Suppressor macrophage treated with lipopolysaccharide for 4 hours (primary cell): ENCODE results near the gene PCDHGB5.
"Not testable (repeated sequence)": the region's sequence is repeated elsewhere in the genome, so short reads cannot be mapped to it uniquely, and the experiment has no call there.

ENCODE experiments used
- DNase-seq: peaks from one replicate; pipeline ENCODE4 v3.0.0-alpha.2; 2020

Gene PCDHGB5

DNA sequence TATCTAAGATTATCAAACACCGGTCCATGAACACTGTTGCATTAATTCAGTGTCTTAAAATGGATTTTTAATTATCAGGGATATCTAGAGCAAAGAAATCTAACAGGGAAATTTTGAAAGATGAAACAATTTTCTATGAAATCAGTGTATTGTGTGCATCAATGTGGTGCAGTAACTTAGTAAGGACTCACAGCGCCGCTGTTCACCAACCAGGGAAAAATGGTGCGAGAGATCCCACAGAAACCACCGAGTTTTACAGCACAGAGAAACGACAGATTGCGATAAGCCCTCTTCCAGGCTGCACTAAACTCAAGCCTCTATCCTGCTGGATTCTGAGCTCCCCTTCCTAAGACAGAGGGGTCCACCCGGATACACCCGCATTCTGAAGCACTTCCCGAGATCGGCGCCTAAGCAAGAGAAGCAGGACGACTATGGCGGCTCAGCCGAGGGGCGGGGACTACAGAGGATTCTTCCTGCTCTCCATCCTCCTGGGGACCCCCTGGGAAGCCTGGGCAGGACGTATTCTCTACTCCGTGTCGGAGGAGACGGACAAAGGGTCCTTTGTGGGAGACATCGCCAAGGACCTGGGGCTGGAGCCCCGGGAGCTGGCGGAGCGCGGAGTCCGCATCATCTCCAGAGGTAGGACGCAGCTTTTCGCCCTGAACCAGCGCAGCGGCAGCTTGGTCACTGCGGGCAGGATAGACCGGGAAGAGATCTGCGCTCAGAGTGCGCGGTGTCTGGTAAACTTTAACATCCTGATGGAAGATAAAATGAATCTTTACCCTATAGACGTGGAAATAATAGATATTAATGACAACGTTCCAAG, 15.1 kb upstream of the PCDHGB5 start, which contains the start of gene PCDHGA7:
Gene PCDHGA7 (plus strand): TSS at position 274 of the 826 bp plus-strand sequence. CDS start 158 bp downstream, at position 432.
- no peak for DNase-seq

DNA sequence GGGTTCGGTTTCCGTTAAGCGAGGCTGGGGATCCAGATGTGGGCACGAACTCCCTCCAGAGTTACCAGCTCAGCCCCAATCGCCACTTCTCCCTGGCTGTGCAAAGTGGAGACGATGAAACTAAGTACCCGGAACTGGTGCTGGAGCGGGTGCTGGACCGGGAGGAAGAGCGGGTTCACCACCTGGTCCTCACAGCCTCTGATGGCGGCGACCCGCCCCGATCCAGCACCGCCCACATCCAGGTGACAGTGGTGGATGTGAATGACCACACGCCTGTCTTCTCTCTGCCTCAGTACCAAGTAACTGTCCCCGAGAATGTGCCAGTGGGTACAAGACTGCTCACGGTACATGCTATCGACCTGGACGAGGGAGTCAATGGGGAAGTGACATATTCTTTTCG, 14.4 kb upstream of the PCDHGB5 start:
- DNase-seq, result no peak

DNA sequence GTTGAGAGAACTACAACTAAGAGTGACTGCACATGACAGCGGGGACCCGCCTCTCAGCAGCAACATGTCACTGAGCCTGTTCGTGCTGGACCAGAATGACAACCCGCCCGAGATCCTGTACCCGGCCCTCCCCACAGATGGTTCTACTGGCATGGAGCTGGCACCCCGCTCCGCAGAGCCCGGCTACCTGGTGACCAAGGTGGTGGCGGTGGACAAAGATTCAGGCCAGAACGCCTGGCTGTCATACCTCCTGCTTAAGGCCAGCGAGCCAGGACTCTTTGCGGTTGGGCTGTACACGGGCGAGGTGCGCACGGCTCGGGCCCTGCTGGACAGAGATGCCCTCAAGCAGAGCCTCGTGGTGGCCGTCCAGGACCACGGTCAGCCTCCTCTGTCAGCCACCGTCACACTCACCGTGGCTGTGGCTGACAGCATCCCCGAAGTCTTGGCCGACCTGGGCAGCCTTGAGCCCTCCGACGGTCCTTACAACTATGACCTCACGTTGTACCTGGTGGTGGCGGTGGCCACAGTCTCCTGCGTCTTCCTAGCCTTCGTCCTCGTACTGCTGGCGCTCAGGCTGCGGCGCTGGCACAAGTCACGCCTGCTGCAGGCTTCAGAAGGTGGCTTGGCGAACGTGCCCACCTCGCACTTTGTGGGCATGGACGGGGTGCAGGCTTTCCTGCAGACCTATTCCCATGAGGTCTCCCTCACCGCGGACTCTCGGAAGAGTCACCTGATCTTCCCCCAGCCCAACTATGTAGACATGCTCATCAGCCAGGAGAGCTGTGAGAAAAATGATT, 13.1 kb upstream of the PCDHGB5 start:
- DNase-seq, result no peak

DNA sequence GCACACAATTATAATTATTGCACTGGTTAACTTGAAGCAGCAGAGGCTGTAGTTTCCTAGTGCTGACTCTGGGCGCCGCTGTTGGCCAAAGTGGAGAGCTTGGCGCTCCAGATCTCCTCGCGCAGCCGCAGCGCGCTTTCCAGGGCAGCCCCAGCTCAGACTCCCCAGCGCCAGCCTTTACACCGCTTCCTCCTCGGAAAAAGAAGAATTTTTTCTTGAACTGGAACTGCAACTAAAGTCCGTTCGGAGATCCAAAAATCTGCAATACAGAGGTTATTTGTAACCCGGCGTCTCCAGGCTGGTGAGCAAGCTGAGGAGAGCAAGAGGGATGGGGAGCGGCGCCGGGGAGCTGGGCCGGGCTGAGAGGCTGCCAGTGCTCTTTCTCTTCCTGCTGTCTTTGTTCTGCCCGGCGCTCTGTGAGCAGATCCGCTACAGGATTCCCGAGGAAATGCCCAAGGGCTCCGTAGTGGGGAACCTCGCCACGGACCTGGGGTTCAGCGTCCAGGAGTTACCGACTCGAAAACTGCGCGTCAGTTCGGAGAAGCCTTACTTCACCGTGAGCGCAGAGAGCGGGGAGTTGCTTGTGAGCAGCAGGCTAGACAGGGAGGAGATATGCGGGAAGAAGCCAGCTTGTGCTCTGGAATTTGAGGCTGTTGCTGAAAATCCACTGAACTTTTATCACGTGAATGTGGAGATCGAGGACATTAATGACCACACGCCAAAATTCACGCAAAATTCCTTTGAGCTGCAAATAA, 10.0 kb upstream of the PCDHGB5 start, which contains the start of gene PCDHGB4:
Gene PCDHGB4 (plus strand): TSS at position 142 of the 755 bp plus-strand sequence. CDS start 187 bp downstream, at position 329.
- DNase-seq, result peak; percentile 29

DNA sequence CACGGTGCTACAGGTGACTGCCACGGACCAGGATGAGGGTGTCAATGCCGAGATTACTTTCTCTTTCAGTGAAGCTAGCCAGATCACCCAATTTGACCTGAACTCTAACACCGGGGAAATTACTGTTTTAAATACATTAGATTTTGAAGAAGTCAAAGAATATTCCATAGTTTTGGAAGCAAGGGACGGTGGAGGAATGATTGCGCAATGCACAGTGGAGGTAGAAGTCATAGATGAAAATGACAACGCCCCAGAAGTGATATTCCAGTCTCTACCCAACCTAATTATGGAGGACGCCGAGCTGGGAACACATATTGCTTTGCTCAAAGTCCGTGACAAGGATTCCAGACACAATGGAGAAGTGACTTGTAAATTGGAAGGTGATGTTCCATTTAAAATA, 9.1 kb upstream of the PCDHGB5 start:
- no peak for DNase-seq

DNA sequence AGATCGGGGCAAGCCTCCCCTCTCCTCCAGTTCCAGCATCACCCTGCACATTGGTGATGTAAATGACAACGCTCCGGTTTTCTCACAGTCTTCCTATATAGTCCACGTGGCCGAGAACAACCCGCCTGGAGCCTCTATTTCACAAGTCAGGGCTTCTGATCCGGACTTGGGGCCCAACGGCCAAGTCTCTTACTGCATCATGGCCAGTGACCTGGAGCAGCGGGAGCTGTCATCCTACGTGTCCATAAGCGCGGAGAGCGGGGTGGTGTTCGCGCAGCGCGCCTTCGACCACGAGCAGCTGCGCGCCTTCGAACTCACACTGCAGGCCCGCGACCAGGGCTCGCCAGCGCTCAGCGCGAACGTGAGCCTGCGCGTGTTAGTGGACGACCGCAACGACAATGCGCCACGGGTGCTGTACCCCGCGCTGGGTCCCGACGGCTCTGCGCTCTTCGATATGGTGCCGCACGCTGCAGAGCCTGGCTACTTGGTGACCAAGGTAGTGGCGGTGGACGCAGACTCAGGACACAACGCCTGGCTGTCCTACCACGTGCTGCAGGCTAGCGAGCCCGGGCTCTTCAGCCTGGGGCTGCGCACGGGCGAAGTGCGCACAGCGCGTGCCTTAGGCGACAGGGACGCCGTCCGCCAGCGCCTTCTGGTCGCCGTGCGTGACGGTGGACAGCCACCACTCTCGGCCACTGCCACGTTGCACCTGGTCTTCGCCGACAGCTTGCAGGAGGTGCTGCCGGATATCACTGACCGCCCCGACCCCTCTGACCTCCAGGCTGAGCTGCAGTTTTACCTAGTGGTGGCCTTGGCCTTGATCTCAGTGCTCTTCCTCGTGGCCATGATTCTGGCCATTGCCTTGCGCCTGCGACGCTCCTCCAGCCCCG, 8.3 kb upstream of the PCDHGB5 start:
- no peak for DNase-seq

DNA sequence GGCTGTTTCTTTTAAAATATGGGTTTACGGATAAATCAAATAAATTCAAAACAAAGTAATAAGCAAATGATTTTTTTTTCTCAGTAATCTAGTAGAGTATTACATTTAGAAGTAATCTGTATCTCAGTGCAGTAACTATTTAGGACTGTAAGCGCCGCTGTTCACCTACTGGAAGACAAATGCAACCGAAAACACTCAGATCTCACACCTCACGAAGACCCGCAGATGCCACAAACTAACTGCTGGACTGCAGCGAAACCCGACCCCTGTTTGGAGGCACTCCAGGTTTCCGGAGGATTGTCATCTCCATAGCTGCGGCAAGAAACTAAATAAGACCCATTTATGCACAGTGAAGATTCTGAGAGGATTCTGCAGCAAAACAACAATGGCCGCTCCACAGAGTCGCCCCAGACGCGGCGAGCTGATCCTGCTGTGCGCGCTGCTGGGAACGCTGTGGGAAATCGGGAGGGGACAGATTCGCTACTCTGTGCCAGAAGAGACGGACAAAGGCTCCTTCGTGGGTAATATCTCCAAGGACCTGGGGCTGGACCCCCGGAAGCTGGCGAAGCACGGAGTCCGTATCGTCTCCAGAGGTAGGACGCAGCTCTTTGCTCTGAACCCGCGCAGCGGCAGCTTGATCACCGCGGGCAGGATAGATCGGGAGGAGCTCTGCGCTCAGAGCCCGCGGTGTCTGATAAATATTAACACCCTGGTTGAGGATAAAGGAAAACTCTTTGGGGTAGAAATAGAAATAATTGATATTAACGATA, 5.1 kb upstream of the PCDHGB5 start, which contains the start of gene PCDHGA8:
Gene PCDHGA8 (plus strand): TSS at position 205 of the 770 bp plus-strand sequence. CDS start 181 bp downstream, at position 386.
- DNase-seq, result no peak

DNA sequence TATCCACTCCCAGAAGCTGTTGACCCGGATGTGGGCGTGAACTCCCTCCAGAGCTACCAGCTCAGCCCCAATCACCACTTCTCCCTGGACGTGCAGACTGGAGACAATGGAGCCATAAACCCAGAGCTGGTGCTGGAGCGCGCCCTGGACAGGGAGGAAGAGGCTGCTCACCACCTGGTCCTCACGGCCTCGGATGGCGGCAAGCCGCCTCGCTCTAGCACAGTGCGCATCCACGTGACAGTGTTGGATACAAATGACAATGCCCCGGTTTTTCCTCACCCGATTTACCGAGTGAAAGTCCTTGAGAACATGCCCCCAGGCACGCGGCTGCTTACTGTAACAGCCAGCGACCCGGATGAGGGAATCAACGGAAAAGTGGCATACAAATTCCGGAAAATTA, 4.5 kb upstream of the PCDHGB5 start:
- no peak for DNase-seq

DNA sequence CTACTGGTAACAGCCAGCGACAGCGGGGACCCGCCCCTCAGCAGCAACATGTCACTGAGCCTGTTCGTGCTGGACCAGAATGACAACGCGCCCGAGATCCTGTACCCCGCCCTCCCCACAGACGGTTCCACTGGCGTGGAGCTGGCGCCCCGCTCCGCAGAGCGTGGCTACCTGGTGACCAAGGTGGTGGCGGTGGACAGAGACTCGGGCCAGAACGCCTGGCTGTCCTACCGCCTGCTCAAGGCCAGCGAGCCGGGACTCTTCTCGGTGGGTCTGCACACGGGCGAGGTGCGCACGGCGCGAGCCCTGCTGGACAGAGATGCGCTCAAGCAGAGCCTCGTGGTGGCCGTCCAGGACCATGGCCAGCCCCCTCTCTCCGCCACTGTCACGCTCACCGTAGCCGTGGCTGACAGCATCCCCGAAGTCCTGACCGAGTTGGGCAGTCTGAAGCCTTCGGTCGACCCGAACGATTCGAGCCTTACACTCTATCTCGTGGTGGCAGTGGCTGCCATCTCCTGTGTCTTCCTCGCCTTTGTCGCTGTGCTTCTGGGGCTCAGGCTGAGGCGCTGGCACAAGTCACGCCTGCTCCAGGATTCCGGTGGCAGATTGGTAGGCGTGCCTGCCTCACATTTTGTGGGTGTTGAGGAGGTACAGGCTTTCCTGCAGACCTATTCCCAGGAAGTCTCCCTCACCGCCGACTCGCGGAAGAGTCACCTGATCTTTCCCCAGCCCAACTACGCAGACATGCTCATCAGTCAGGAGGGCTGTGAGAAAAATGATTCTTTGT, 3.2 kb upstream of the PCDHGB5 start:
- DNase-seq, result not testable (repeated sequence)

DNA sequence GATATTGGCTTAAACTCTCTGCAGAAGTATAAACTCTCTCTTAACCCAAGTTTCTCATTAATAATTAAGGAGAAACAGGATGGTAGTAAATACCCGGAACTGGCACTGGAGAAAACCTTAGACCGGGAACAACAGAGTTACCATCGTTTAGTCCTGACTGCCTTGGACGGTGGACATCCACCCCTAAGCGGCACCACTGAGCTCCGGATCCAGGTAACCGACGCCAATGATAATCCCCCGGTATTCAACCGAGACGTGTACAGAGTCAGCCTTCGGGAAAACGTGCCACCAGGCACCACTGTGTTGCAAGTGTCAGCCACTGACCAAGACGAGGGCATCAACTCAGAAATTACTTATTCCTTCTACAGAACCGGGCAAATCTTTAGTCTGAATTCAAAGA, 861 bp downstream of the PCDHGB5 start:
- no peak for DNase-seq

DNA sequence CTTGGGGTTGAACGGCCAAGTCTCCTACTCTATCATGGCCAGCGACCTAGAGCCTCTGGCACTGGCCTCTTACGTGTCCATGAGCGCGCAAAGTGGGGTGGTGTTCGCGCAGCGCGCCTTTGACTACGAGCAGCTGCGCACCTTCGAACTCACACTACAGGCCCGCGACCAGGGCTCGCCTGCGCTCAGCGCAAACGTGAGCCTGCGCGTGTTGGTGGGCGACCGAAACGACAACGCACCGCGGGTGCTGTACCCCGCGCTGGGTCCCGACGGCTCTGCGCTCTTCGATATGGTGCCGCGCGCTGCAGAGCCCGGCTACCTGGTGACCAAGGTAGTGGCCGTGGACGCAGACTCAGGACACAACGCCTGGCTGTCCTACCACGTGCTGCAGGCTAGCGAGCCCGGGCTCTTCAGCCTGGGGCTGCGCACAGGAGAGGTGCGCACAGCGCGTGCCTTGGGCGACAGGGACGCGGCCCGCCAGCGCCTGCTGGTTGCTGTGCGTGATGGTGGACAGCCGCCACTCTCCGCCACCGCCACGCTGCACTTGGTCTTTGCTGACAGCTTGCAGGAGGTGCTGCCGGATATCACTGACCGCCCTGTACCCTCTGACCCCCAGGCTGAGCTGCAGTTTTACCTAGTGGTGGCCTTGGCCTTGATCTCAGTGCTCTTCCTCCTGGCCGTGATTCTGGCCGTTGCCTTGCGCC, 2.0 kb downstream of the PCDHGB5 start:
- DNase-seq, result no peak

DNA sequence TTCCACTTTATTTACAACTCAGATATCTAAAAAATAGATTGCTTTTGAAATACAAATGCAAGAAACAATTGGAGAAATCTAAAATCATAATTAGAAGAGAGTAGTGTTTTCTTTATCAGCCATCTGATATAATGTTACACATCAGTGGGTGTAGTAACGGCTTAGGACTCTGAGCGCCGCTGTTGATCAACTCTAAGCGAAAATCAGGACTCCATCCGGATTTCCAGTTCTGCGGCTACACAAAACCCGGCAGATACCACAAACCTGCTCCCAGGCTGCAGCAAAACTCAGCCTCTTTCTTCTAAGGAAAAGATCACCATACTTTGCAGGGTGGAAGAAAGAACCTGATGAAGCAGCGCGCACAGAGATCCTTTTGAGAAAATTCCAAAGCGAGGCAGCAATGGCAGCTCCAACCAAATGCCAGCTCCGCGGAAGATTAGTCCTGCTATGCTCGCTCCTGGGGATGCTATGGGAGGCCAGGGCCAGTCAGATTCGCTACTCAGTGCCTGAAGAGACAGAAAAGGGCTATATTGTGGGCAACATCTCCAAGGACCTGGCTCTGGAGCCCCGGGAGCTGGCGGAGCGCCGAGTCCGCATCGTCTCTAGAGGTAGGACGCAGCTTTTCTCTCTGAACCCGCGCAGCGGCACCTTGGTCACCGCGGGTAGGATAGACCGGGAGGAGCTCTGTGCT, 5.0 kb downstream of the PCDHGB5 start, which contains the start of gene PCDHGA9:
Gene PCDHGA9 (plus strand): TSS at position 226 of the 691 bp plus-strand sequence. CDS start 175 bp downstream, at position 401.
- DNase-seq, result peak; percentile 26

DNA sequence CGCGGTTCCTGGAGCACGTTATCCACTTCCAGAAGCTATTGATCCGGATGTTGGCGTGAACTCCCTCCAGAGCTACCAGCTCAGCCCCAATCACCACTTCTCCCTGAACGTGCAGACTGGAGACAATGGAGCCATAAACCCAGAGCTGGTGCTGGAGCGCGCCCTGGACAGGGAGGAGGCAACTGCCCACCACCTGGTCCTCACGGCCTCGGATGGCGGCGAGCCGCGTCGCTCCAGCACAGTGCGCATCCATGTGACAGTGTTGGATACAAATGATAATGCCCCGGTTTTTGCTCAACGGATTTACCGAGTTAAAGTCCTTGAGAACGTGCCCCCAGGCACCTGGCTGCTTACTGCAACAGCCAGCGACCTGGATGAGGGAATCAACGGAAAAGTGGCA, 5.6 kb downstream of the PCDHGB5 start:
- no peak for DNase-seq

DNA sequence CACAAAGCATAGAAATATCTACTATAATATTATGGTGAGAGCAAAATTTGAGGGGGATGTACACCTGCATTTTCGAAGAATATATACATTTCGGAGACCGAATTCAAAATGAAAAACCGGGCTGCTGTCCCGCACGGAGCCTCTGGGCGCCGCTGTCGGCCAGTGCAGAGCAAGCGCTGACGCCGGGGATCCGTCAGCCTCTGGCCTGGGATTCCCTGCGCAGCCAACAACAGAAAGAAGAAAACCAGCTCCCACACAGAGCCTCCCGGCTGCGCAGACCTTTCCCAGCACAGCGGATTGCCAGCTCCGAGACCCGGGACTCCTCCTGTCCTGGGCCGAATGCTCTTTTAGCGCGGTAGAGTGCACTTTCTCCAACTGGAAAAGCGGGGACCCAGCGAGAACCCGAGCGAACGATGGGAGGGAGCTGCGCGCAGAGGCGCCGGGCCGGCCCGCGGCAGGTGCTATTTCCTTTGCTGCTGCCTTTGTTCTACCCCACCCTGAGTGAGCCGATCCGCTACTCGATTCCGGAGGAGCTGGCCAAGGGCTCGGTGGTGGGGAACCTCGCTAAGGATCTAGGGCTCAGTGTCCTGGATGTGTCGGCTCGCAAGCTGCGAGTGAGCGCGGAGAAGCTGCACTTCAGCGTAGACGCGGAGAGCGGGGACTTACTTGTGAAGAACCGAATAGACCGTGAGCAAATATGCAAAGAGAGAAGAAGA, 10.2 kb downstream of the PCDHGB5 start, which contains the start of gene PCDHGB6:
Gene PCDHGB6 (plus strand): TSS at position 232 of the 716 bp plus-strand sequence. CDS start 182 bp downstream, at position 414.
- DNase-seq, result peak; percentile 57

DNA sequence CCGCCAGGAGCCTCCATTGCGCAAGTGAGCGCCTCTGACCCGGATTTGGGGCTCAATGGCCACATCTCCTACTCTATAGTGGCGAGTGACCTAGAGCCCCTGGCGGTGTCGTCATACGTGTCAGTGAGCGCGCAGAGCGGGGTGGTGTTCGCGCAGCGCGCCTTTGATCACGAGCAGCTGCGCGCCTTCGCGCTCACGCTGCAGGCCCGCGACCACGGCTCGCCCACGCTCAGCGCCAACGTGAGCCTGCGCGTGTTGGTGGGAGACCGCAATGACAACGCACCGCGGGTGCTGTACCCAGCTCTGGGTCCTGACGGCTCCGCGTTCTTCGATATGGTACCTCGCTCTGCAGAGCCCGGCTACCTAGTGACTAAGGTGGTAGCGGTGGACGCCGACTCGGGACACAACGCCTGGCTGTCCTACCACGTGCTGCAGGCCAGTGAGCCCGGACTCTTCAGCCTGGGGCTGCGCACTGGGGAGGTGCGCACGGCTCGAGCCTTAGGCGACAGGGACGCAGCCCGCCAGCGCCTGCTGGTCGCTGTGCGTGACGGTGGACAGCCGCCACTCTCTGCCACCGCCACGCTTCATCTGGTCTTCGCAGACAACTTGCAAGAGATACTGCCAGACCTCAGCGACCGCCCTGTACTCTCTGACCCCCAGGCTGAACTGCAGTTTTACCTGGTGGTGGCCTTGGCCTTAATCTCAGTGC, 12.0 kb downstream of the PCDHGB5 start:
- no peak for DNase-seq

DNA sequence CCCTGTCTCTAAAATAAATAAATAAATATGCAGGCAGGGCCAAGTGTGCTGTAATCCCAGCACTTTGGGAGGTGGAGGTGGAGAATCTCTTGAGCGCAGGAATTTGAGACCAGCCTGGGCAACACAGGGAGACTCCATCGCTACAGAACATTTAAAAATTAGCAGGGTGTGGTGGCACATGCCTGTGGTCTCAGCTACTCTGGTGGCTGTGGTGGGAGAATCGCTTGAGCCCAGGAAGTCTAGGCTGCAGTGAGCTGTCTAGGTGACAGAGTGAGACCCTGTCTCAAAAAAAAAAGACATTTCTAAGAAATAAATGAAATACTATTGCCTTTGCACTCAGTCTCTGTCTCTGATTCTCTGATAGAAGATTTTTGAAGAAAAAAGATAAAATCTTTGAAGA, 13.8 kb downstream of the PCDHGB5 start:
- DNase-seq, result no peak

DNA sequence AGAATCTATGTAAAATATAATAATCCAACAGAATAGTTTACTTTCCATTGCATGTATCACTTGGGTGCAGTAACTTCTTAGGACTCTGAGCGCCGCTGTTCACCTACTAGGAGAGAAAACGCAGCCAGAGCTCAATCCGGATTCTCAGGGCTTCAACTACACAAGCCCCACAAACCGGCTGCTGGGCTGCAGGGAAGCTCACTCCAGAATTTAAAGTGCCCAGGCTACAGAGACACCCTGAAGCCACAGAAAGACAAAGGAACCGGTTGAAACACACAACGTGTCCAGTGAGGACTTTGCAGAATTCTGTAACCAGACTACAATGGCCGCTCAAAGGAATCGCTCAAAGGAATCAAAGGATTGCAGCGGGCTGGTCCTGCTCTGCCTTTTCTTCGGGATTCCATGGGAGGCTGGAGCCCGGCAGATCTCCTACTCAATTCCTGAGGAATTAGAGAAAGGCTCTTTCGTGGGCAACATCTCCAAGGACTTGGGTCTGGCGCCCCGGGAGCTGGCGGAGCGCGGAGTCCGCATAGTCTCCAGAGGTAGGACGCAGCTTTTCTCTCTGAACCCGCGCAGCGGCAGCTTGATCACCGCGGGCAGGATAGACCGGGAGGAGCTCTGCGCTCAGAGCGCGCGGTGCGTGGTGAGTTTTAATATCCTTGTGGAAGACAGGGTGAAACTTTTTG, 15.2 kb downstream of the PCDHGB5 start, which contains the start of gene PCDHGA10:
Gene PCDHGA10 (plus strand): TSS at position 134 of the 686 bp plus-strand sequence. CDS start 189 bp downstream, at position 323.
- peak; percentile 69 for DNase-seq
